ENCODE data around the gene ANTKMT. TPM values are rescaled to one million over a fixed set of nuclear protein-coding genes. Genes with fewer than 3 reads are reported as not detected.

ANTKMT gene
- 25.7 TPM for total RNA-seq

GRCh38 chr16:720990-721764 is at the start of gene ANTKMT:
Gene ANTKMT (plus strand): TSS chr16:721146. CDS start chr16:721275, 129 bp downstream.

GRCh38 chr16:674968-675883 is 45.7 kb upstream of the ANTKMT start, which contains the start of gene RHBDL1:
Gene RHBDL1 (plus strand): TSS chr16:675671. CDS start chr16:675791, 120 bp downstream.

GRCh38 chr16:679814-680624 is 40.9 kb upstream of the ANTKMT start, which contains the start of gene STUB1:
Gene STUB1 (plus strand): TSS chr16:680410. CDS start chr16:680526, 116 bp downstream.

GRCh38 chr16:684071-684794 is 36.7 kb upstream of the ANTKMT start, which contains the start of gene JMJD8:
Gene JMJD8 (minus strand): TSS chr16:684334. CDS start chr16:684319, 15 bp downstream.

DNA sequence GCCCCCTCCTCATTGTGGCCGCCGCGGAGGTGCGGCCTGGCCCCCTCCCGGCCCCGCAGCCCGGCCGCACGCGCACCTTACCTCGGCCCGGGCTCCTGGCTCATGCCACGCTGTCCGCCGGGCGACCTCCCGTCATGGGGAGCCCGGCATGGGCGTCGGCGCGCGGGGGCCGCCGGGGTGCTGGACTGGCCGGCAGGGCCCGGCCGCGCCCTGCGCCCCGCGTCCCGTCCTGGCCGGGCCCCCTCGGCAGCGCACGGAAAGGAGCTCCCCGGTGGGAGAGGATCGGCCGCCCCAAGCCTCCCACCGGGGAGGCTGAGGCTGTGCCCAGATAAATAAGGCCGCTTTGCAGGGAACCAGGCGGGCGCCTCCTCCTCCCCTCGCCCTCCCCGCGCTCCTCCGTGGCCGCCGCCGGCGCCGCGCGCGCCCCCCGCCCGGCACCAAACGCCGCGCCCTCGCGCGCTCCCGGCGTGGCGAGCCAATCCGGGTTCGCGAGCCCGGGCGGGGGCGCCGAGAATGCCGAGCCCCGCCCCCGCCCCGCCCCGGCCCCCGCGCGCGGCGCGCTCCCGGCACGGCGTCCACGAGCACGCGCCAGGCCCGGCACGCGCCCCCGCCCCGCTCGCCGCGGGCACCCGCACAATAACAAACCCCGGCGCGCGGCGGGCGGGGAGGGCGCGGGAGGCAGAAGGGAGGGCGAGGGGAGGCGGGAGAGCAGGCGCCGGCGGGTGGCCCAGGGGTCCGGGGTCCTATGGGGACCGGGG is 15.3 kb upstream of the ANTKMT start, which contains the start of gene FBXL16:
FBXL16 (minus strand) TSS at position 371 of the 758 bp plus-strand sequence. CDS start 8,396 bp downstream, outside the sequence.

GRCh38 chr16:714558-715476 is 6.1 kb upstream of the ANTKMT start, which contains the start of gene METRN:
Gene METRN (plus strand): TSS chr16:715118. CDS start chr16:715290, 172 bp downstream.

GRCh38 chr16:726438-727290 is 5.7 kb downstream of the ANTKMT start, which contains the start of the genes CCDC78 and HAGHL:
Gene CCDC78 (minus strand): TSS chr16:726443. CDS start chr16:726367, 76 bp downstream.
Gene HAGHL (plus strand): TSS chr16:727106. CDS start chr16:727510, 404 bp downstream.

GRCh38 chr16:740764-741505 is 20.0 kb downstream of the ANTKMT start, which contains the start of gene CIAO3:
Gene CIAO3 (minus strand): TSS chr16:740997. CDS start chr16:740985, 12 bp downstream.

DNA sequence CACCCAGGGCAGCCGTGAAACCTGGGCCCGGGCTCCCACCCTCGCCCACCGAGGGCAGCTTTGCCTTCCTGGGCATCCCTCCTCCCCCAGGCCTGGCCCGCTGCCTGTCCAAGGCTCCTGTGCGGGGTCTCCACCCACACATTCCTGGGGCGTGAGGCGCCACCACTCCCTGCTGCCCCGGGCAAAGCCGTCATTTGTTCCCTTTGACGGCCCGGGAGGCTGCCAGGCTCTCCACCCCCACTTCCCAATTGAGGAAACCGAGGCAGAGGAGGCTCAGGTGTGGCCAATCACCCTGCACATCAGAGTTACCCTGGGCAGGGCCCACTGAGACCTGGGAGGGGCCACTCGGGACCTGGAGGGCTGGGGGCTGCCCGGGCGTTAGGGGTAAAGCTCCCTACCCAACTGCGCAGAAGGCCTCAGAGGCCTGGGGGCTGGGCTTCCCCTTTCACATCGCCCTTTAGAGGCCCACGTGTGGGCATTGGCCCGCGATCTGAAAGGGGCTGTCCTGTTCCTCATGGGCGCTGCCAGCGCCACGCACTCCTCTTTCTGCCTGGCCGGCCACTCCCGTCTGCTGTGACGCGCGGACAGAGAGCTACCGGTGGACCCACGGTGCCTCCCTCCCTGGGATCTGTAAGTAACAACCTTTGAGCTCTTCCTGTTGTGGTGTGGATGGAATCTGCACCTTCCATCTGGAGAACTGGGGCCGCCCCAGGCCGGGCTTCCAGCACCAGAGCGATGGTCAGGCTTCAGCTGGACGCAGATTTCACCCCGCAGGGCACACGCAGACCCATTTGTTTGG is 39.8 kb downstream of the ANTKMT start, which contains the start of gene MSLN:
MSLN (plus strand) TSS at position 190 of the 799 bp plus-strand sequence. CDS start 1,947 bp downstream, outside the sequence.

Other genes with a start within 250 kb of the ANTKMT start
- 31.0 TPM for gene CAPN15, start 193.4 kb upstream of the ANTKMT start, total RNA-seq
- gene PRR35, start 160.8 kb upstream of the ANTKMT start, total RNA-seq, result 2.0 TPM
- gene NHLRC4, start 154.1 kb upstream of the ANTKMT start, total RNA-seq, result 0.66 TPM
- 36.3 TPM for gene PIGQ, start 151.2 kb upstream of the ANTKMT start, total RNA-seq
- gene RAB40C, start 131.1 kb upstream of the ANTKMT start, total RNA-seq, result 18.9 TPM
- 0.71 TPM for gene WFIKKN1, start 90.2 kb upstream of the ANTKMT start, total RNA-seq
- 54.3 TPM for gene METTL26, start 84.8 kb upstream of the ANTKMT start, total RNA-seq
- 8.7 TPM for gene MCRIP2, start 79.3 kb upstream of the ANTKMT start, total RNA-seq
- 33.2 TPM for gene WDR90, start 71.8 kb upstream of the ANTKMT start, total RNA-seq
- 56.3 TPM for gene RHOT2, start 53.0 kb upstream of the ANTKMT start, total RNA-seq
- gene RHBDL1, start 45.5 kb upstream of the ANTKMT start, total RNA-seq, result 4.3 TPM
- gene STUB1, start 40.7 kb upstream of the ANTKMT start, total RNA-seq, result 55.4 TPM
- 43.3 TPM for gene JMJD8, start 36.8 kb upstream of the ANTKMT start, total RNA-seq
- 8.1 TPM for gene WDR24, start 30.7 kb upstream of the ANTKMT start, total RNA-seq
- gene FBXL16, start 15.3 kb upstream of the ANTKMT start, total RNA-seq, result 5.8 TPM
- 41.1 TPM for gene METRN, start 6.0 kb upstream of the ANTKMT start, total RNA-seq
- gene CCDC78, start 5.3 kb downstream of the ANTKMT start, total RNA-seq, result 1.0 TPM
- gene HAGHL, start 6.0 kb downstream of the ANTKMT start, total RNA-seq, result 4.0 TPM
- gene CIAO3, start 19.9 kb downstream of the ANTKMT start, total RNA-seq, result 42.7 TPM
- 19.4 TPM for gene MSLN, start 39.6 kb downstream of the ANTKMT start, total RNA-seq
- gene RPUSD1, start 67.2 kb downstream of the ANTKMT start, total RNA-seq, result 19.1 TPM
- gene CHTF18, start 67.5 kb downstream of the ANTKMT start, total RNA-seq, result 49.8 TPM
- gene GNG13, start 79.6 kb downstream of the ANTKMT start, total RNA-seq, result 3.8 TPM
- 50.5 TPM for gene LMF1, start 249.8 kb downstream of the ANTKMT start, total RNA-seq

Data from camera-type eye (tissue), 1 donor.